Limb (tissue), 2 donors: ENCODE results near the gene ENGASE.

Experiments used
- DNase-seq, 2 donors: peaks; one replicate each; pipeline ENCODE4 v3.0.0-alpha.2; 2016; ENCODE audit errors: extremely low spot score in 2 of 2

Gene ENGASE

DNA sequence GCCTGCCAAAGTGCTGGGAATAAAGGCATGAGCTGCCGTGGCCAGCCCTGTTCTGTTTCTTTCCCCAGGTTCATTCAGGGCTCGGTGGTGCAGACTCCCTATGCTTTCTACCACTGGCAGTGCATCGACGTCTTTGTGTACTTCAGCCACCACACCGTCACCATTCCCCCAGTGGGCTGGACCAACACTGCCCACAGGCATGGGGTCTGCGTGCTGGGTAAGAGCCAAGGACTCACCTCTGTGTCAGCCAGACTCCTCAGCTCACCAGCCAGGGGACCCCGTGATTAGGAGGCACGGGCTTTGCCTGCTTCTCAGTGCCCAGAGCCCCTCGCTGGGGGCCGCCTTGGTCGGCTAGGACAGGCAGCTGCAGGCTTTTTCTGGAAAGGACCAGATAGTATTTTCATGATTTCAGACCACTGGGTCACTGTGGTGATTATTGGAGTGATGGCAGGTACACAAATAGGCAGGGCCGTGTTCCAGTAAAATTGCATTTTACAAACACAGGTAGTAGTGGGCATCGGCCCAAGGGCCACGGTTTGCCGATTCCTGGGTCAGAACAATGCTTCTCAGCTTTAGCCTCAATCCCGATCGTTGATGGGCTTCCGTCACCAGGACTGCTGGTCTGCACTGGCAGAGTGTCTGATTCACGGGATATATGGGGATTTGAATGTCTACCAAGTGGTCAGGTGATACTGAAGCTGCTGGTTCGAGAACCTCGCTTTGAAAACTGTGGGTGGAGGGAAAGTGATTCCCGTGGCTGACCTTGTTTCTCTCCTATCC, 5.0 kb downstream of the ENGASE start:
- peak in 1 of 2 donors; percentile 19 for DNase-seq

DNA sequence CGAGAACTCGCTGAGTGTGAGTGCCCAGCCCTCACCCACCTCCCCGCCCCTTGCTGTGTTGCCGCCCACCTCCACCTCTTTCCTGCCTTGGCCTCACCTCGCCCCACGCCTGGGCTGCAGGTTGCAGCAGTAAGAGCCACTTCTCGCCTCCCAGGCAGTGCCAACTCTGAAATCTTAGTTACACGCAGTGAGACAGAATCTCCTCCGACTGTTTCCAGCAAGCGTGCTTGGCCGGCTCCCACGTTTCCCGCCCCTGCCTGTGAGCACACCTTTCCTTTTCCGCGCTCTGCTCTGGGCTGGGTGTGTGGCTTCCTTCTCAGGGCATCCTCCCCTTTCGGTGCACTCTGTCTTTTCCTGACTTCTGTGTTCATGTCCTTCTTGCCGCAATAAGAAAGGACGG, 5.7 kb downstream of the ENGASE start:
- peak in 1 of 2 donors; percentile 25 for DNase-seq

DNA sequence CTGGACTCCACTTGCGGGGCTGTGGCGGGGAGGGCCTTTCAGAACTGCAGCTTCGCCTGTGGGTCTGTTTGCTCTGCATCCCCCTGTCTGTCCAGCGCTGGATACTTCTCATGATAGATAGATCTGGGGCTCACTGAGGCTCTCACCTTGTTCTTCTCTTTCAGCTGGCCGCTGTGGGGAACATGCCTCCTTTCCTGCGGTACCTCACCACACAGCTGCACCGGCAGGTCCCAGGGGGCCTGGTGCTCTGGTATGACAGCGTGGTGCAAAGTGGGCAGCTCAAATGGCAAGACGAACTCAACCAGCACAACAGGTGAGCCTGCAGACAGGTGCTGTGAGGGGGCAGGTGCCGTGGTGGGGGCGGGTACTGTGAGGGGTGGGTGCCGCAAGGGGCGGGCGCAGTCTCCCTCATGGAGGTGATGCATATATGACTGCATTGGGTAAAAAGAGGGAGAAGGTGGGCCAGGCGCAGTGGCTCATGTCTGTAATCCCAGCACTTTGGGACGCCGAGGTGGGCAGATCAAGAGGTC, 6.2 kb downstream of the ENGASE start:
- DNase-seq: peak in 1 of 2 donors; percentile 25

DNA sequence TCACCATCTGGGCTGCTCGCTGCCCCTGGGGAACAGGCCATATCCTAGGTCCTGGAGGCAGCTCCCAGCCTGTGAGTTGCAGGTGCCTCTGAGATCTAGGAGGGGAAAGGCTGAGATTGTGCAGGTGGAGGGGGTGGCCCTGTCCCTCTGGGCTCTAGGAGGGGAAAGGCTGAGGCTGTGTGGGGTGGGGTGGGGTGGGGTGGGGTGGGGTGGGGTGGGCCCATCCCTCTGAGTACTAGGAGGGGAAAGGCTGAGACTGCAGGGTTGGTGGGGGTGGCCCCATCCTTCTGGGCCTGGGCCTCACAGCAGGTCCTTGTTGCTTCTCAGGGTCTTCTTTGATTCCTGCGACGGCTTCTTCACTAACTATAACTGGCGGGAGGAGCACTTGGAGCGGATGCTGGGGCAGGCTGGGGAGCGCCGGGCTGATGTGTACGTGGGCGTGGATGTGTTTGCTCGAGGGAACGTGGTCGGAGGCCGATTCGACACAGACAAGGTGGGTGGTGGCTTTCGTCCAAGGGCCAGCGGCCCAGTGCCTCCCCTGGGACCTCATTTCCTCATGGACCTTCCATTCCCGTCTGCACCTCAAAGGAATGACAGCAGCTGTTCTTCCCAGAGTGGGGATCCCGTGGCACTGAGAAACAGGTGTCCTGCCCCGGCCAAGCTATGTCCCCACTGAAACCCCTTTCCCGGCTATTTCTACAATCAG, 7.1 kb downstream of the ENGASE start:
- DNase-seq: peak in 1 of 2 donors; percentile 34

DNA sequence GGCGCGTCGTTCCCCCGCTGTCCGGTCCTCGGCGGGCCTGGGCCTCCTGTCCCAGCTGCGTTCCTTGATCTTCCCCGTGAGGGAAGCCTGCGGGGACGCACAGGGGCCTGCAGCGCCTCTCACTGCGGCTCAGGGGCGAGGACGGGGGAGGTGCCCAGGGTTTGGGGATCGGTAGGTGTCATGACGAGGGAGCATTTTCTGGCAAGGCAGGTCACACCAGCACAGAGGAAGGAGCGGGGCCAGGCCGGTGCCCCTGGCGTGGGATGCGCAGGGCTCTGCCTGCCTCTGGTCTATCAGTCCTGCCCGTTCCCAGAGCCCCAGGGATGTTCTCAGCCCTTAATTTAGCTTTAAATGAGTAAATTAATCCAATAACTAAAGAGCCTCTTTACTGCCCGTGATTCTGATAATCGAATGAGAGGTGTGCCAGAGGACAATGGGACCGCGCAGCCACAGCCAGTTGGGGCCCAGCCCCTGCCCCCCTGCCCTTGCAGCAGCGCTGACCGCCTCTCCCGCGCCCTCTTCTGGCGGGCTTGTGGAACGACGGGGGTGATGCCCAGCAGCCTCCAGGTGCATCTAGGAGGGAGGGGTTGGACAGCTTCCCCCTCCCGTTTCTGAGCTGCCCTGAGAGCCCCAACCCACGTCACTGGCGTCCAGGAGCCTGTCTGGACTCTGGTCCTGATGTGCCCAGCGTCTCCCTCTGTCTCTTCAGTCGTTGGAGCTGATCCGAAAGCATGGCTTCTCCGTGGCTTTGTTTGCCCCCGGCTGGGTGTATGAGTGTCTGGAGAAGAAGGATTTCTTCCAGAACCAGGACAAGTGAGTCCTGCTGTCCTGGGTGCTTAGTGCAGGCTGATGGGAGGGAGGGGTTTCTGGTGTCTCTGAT, 7.9 kb downstream of the ENGASE start:
- peak in 1 of 2 donors; percentile 69 for DNase-seq

DNA sequence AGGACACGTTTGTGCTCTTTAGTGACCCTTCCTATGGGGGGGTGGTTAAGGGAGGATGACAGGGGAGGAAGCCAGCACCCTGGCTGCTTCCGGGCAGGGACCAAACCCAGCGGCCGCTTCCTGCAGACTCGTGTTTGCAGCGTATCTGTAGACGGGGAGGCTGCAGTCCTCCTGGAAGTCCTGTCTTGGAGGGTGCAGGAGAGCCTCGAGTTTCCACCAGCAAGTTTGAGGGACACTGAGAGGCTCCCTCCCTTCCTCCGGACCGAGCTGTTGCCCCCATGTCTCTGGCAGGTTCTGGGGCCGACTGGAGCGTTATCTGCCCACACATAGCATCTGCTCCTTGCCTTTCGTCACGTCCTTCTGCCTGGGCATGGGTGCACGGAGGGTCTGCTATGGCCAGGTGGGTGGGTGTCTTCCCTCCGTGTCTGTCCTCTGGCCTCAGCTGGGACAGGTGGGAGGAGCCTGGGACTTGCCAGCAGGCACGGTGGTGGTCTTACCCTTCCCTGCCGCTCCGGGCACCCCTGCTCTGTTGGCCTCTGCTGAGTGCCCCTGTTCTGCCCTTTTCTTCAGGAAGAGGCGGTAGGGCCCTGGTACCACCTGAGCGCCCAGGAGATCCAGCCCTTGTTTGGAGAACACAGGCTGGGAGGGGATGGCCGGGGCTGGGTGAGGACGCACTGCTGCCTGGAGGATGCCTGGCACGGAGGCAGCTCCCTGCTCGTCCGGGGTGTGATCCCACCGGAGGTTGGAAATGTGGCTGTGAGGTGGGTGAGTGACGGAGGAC, 8.8 kb downstream of the ENGASE start:
- peak in 1 of 2 donors; percentile 25 for DNase-seq

DNA sequence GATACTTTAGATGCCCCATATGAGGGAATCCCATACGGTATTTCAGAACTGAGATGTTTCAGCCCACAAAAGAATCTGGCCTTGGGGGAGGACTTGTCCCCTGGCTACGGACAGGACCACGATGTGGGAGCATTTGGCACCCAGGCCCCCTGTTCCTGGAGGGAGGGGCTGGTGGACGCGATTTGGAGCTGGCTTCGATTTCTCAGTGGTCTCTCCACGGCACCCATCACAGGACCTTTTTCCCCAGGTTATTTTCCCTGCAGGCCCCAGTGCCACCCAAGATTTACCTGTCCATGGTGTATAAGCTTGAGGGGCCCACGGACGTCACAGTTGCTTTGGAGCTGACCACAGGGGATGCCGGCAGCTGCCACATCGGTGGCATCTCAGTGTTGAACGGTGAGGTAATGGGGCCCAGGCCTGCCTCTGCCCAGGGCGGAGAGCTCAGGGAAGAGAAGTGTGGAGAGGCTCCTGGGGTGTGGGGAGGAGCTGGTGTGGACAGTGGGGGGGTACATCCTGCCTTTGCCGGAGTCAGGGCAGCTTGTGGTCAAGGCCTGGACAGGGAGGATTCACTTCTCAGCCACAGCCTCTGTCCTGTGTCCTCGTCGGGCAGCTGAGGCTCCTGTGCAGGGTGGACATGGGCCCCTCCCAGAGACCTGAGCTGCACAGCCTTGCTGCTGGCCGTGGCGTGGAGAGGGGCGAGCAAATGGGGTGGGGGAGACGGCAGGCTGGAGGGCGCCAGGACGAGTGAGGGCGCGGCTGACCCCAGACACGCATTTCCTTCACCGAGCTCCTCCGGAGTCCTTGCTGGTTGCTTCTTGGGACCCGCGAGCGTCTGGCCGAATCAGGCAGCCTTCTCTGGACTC, 9.9 kb downstream of the ENGASE start:
- peak in 1 of 2 donors; percentile 22 for DNase-seq

DNA sequence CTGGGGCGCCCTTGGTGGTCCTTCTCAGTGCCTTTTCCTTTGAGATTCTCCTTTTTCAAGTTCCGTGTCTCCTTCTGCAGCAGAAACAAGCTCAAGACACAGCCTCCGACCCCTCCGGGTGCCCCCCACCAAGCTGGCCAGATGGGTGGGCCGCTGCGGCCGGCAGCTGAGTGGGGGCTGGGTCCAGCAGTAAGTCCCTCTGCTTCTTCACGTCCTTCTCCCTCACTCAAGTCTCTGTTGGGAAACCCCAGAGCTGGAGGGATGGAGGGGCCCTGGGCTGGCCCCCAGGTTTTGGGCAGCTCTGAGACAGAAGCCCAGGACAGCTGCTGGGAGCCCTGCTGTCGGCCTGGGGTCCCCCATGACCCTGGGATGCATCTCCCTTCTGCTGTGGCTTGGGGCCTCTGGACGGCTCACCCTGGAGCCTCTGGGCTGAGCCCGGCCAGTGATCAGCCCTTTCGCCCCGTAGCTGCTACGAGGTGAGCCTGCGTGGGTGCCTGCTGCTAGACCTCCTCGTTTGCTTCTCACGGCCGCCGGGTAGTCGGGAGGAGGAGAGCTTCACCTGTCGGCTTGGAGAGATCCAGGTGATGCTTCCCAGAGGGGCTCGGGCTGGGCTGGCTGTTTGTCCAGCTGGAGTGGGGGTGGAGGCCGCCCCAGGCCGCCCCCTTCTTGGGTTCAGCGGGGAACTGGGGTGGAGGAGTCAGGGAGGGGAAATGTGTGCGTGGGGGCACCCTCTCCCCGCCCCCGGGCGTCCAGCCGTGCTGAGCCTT, 10.7 kb downstream of the ENGASE start:
- DNase-seq: peak in 1 of 2 donors; percentile 23

DNA sequence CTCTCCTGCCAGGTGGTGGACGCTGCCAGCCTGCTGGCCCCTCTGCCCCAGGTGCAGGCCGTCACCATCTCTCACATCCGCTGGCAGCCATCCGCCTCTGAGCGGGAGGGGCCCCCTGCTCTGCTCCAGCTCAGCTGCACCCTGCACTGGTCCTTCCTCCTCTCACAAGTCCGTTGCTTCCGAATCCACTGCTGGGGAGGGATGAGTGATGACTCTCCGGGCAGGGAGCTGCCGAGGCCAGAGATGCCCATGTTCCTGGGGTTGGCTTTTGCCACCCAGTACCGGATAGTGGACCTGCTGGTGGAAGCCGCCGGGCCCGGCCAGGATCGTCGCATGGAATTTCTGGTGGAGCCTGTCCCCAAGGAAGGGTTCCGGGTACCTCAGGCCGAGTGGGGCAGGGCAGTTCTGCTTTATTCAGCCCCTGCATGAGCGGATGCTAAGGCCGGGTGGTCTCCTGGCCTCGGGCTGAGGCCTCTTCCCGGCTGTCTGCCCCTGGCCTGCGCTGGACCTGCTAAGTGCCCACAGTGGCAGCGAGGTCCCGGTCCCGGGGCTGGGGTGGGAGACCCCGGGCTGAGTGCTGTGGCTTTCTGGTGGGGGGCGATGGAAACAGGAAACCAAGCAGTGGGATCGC, 11.4 kb downstream of the ENGASE start:
- no peak for DNase-seq

DNA sequence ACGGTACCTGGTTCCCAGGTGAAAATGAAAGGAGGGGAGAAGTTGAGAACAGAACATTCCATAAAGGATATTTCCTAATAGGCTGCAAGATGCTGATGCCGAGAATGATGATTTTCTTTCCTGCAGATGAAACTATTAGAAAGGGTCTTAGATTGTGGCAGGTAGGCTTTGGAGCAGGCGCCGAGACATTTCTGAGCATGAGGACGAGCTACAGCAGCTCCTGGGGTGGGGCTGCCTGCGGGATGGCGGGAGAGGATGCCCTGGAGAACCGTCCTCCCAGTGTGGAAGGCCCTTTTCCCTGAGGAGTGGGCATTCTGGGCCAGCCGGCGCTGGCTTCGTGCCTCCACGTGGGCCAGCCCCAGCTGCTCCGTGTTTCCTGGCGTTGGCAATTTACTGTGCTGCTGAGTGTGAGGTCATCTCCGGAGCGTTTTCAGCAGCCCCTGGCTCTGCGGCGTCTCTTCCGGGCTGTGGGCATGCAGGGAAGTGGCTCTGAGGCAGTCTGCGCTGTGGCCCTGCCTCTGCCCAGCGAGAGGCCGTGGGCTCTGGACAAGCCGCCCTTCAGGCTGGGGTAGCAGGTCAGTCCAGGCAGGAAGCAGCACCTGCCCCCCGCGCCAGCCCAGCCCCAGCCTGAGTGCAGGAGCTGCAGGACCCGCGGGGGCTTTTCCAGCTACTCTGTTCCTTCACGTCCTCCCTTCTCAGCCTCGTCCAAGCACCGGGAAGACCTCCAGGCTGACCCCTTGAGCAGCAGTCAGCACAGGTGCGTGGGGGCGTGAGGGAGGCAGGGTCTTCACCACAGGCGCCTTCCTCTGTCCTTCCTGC, 12.2 kb downstream of the ENGASE start:
- DNase-seq: no peak

DNA sequence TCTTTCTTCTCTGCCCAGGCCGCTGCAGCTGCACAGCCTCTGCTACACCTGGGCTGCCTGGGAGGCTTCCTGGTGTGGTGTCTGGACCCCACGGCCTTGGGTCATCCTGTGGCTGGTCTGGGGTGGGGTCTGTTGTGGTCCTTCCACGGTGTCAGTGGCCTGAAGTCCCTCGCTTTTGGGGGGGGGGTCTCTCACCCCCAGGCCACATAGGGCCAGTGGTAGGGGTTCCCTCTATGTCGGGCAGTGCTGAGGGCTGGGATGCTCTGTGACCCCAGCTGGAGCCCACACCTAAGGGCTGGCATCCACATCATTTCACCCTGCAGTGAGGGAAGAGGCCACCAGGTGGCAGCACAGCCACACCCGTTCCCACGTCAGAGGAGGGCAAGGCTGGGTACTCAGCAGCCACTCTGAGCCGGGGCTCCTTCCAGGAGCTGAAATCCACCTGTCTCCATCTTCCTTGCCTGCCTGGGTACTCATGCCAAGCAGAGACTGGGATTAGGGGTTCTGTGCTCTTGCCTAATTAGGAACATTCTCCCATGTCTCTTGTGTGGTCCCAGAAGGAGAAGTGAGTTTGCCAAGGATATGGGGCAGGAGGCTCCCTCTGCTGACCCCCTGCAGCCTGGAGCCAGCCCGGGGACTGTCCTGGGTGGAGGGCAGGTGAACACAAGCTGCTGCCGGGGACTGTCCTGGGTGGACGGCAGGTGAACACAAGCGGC, 13.0 kb downstream of the ENGASE start:
- DNase-seq: peak; percentile 56 to 89

DNA sequence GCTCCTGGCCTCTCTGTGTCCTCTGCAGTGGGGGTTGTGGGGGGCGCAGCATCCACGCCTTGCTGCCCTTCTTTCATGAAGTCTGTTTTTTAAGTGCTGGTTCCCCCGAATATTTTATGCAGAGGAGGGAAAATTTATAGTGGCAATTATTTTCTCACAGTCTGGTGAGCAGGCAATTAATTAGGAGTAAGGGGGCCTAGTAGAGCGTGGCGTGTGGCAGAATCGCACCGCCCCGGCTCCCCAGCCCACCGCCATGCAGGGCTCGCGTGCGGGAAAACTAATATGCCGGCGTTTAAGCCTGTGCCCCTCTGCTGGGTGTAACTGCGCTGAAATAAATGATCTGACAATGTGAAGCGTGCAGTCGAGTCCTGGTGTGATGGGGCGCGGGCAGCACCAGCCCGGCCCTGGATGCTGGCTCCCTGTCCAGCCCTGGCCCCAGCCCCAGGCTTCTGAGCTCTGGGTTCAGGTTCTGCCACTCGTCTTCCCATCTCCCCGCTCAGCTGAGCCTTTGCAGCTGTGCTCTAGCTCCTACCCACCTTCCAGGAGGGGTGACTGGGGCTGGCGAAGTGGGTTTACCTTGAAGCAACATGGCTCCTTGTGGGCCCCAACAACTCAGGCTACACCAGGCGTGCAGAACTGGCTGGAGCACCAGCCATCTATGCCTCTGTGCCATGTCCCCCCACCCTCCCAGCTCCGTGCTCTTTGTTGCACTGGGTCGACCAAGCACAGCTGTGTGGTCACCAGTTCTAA, 13.8 kb downstream of the ENGASE start:
- DNase-seq: no peak

DNA sequence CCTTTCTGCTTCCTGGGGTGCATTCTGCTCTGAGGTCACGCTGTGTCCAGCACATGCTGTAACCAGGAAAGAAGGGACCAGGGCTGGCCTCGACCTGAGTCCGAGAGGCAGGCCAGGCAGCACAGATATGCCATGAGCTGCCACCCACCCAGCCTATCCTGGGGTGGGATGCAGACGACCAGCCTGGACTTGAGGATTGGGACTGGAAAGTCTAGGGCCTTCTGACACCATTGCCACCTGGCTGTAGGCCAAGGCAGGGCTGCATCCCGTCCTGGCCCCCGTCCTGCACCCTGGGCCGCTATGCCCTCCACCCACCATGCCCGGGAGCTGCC, 14.3 kb downstream of the ENGASE start:
- DNase-seq: no peak

DNA sequence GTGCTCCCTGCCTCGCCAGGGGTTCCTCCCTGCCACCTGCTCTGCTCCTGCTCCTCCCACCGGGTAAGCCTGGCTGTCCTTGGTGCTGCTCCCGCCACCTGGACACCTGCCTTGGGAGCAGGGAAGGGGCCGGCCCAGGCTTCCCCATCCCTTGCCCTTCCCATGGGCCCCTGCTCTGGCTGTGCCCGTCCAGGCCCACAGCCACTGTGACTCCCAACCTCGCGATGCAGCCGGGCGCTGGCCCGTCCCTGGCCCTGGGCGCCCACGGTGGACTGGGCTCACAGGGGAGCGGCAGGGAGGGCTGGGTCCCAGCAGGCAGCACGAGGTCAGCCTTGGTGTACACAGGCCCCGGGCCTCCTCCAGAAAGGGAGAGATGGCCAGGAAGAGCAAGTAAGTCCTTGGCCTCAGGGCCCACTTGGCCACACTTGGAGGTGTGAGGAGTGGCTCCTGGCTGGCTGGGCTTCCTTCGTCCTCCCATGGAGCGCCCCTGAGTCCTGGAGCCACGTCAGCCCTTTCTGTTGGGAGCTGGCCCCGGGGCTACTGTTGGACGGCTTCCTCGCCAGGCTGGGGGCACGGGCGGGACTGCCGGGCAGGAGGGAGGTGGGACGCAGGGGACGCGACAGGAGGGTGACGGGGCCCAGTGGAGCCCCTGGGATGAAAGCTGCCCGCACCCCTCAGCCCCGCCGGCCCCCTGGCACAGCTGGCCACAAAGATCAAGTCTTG, 15.3 kb downstream of the ENGASE start:
- no peak for DNase-seq

DNA sequence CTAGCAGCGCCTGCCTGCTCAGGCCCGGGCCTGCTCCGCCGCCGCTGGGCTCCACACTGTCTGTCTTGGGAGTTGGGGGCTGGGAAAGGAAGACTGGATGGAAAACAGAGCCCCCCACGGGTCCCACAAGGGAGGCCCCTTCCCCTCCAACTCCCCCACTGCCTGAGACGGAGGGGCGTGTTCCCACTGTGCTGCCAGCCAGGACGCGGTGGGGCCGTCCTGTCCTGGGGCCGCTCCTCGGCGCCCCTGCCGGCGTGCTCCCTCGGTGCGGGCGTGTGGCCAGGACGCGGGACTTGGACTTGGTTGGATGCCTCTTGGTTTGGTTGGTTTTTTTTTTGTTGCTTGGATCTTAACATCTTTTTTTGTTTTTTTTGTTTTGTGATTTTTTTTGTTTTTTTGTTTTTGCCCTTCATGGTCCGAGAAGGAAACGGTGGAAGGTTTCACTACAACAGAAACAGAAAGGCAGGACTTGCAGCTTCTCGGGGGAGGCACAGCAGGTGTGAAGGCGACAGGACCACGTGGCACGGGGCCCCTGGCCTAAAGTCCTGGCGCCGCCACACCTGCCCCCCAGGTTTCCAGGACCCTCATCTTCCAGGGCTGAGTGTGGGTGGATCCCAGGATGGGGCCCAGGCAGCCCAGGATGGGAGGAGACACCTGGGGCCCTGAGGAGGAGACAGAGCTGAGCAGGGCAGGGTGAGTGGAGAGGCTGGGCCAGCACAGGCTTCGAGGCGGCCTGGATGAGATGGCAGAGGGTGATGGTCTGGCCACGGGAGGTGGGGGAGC, 16.0 kb downstream of the ENGASE start:
- peak; percentile 8 to 63 for DNase-seq
